Keratinocyte (primary cell): ENCODE data around the gene RGL3. TPM values are rescaled to one million over a fixed set of nuclear protein-coding genes. Genes with fewer than 3 reads are reported as not detected.

Source experiments
- DNase-seq: peaks from one replicate; pipeline ENCODE4 v3.0.0-alpha.2; 2011; ENCODE audit warnings: low read depth, missing footprints, low spot score
- FAIRE-seq: peaks from 2 replicates; lab custom pipeline; 2011; peaks lifted over from hg19 to GRCh38; lab: Jason Lieb, UNC
- H2AFZ ChIP-seq: 2 replicates; pipeline ENCODE4 v1.6.0; 2012; ENCODE audit warnings: low read length, control low read depth, inconsistent platforms; ENCODE audit not compliant: control insufficient read depth
- H3K27ac ChIP-seq: 2 replicates; pipeline ENCODE4 v1.5.1; 2011; ENCODE audit warnings: low read length; ENCODE audit not compliant: control insufficient read depth, insufficient read depth
- H3K27me3 ChIP-seq: 3 replicates; pipeline ENCODE4 v1.6.0; 2011; ENCODE audit warnings: low read length; ENCODE audit not compliant: control insufficient read depth, insufficient read depth; ENCODE audit errors: extremely low read depth
- H3K36me3 ChIP-seq, 2 experiments: 2 replicates in 1 of 2; 3 replicates in 1 of 2; pipeline ENCODE4 v1.5.1; 2011; ENCODE audit warnings: low read length in 2 of 2, mild to moderate bottlenecking in 1 of 2; ENCODE audit not compliant: control insufficient read depth in 2 of 2, insufficient read depth in 2 of 2; ENCODE audit errors: extremely low read depth in 1 of 2
- H3K4me1 ChIP-seq: 3 replicates; pipeline ENCODE4 v1.5.1; 2011; ENCODE audit warnings: low read length; ENCODE audit not compliant: control insufficient read depth, insufficient read depth; ENCODE audit errors: extremely low read depth
- H3K4me2 ChIP-seq: 3 replicates; pipeline ENCODE4 v1.6.0; 2011; ENCODE audit warnings: low read depth, low read length; ENCODE audit not compliant: control insufficient read depth, insufficient read depth; ENCODE audit errors: extremely low read depth
- H3K4me3 ChIP-seq, 3 experiments: fragments of 200-600 bp in 1 of 3; sonication (generic) in 1 of 3; 2 replicates in 2 of 3; 3 replicates in 1 of 3; pipeline ENCODE4 v1.5.1; 2011 to 2016; ENCODE audit warnings: low read length in 3 of 3, mild to moderate bottlenecking in 3 of 3, control low read depth in 2 of 3, inconsistent platforms in 1 of 3, low read depth in 1 of 3, mixed read lengths in 1 of 3, mixed run types in 1 of 3, moderate library complexity in 1 of 3; ENCODE audit not compliant: control insufficient read depth in 2 of 3, insufficient read depth in 2 of 3; ENCODE audit errors: extremely low read depth in 1 of 3
- H3K79me2 ChIP-seq: 2 replicates; pipeline ENCODE4 v1.6.0; 2012; ENCODE audit warnings: low read length; ENCODE audit not compliant: control insufficient read depth, insufficient read depth
- H3K9ac ChIP-seq: 3 replicates; pipeline ENCODE4 v1.6.0; 2011; ENCODE audit warnings: low read length; ENCODE audit not compliant: control insufficient read depth, insufficient read depth; ENCODE audit errors: extremely low read depth
- H3K9me1 ChIP-seq: 3 replicates; pipeline ENCODE4 v1.6.0; 2011; ENCODE audit warnings: low read length; ENCODE audit not compliant: control insufficient read depth, insufficient read depth; ENCODE audit errors: extremely low read depth
- H3K9me3 ChIP-seq: 2 replicates; pipeline ENCODE4 v1.5.1; 2012; ENCODE audit warnings: low read depth, low read length; ENCODE audit not compliant: control insufficient read depth
- H4K20me1 ChIP-seq: 3 replicates; pipeline ENCODE4 v1.6.0; 2011; ENCODE audit warnings: low read length; ENCODE audit not compliant: control insufficient read depth, insufficient read depth; ENCODE audit errors: extremely low read depth
- CTCF ChIP-seq, 3 experiments: IDR thresholded peaks in 1 of 3; conservative IDR thresholded peaks in 1 of 3; optimal IDR thresholded peaks in 1 of 3; 2 replicates in 2 of 3; 3 replicates in 1 of 3; pipeline versions ENCODE3 to v1.5.1; 2011; ENCODE audit warnings: low read length in 3 of 3, mild to moderate bottlenecking in 3 of 3, moderate library complexity in 2 of 3, control low read depth in 1 of 3, inconsistent platforms in 1 of 3; ENCODE audit not compliant: insufficient read depth in 2 of 3; ENCODE audit errors: extremely low read depth in 1 of 3
- EZH2 ChIP-seq: IDR thresholded peaks from one replicate; pipeline ENCODE4 v1.6.1; 2012; ENCODE audit warnings: inconsistent platforms, mild to moderate bottlenecking, low read length, moderate library complexity
- dilution Hi-C: fragments of 300-500 bp; cut with MboI; formaldehyde crosslinking; loops from one replicate; pipeline ENCODE4 v1.7.0; 2020; ENCODE audit warnings: low sequenced_read_pairs; ENCODE audit not compliant: extremely low pct_ligation_motif_present
- polyA plus RNA-seq, 5 experiments: library from polyadenylated mRNA; depleted of rRNA in 3 of 5; stranded (reverse) in 3 of 5; stranded (forward) in 1 of 5; unstranded in 1 of 5; fragments of >200 nt; gene quantifications; 1 replicate in 1 of 5; 2 replicates in 3 of 5; 3 replicates in 1 of 5; pipeline versions ENCODE4 v1.2.1 to v1.2.3, GENCODE V29; 2011 to 2012; ENCODE audit warnings: missing spikeins in 2 of 5, low read depth in 1 of 5, low replicate concordance in 1 of 5

RGL3 gene
- polyA plus RNA-seq, 1 donor (not counting 4 experiments of a cell fraction or from before 2014, with no cell fraction given), result not detected

- no peaks in the 10 kb centered on the region for H3K9me1 ChIP-seq
- DNase-seq (no peak), FAIRE-seq (no peak)
- peaks cover 7% of the 10 kb centered on the region for H3K4me1 ChIP-seq
- no peak overlapping the region for H2AFZ ChIP-seq
- no peak overlapping the region for H3K27ac ChIP-seq
- TF ChIP-seq CTCF (optimal IDR thresholded peaks at IDR 0.05 in 1 of 3, IDR thresholded peaks at IDR 0.05 in 1 of 3, conservative IDR thresholded peaks at IDR 0.05 in 1 of 3; ENCODE audit: extremely low read depth in 1 of 3, insufficient read depth in 2 of 3, low read length in 3 of 3), result no peak
- TF ChIP-seq EZH2, result no peak
- no peaks in the 10 kb centered on the region for H3K36me3 ChIP-seq
- no peak overlapping the region for H3K4me2 ChIP-seq
- no peak overlapping the region for H3K9ac ChIP-seq
- dilution Hi-C loops, result no loop called here
- no peaks in the 10 kb centered on the region for H3K79me2 ChIP-seq
- peaks cover 41% of the 10 kb centered on the region for H3K27me3 ChIP-seq
- no peaks in the 10 kb centered on the region for H3K9me3 ChIP-seq
- H4K20me1 ChIP-seq, result no peaks in the 10 kb centered on the region
- no peak overlapping the region for H3K4me3 ChIP-seq
These were observed 2.6 kb downstream of the RGL3 start for GRCh38 chr19:11416346-11417052.

GRCh38 chr19:11414544-11414943, 4.6 kb downstream of the RGL3 start:
- FAIRE-seq (no peak), DNase-seq (no peak)
- Histone ChIP-seq H3K4me2 (no peak overlapping the region), H4K20me1 (no peaks in the 10 kb centered on the region), H3K36me3 (no peaks in the 10 kb centered on the region), H3K79me2 (no peaks in the 10 kb centered on the region), H3K9me1 (no peaks in the 10 kb centered on the region), H3K9ac (no peak overlapping the region), H3K4me1 (no peaks in the 10 kb centered on the region), H3K4me3 (no peak overlapping the region), H3K9me3 (no peaks in the 10 kb centered on the region), H3K27ac (no peak overlapping the region), H3K27me3 (peaks cover 21% of the 10 kb centered on the region), H2AFZ (no peak overlapping the region)
- TF ChIP-seq EZH2 (no peak), CTCF (optimal IDR thresholded peaks at IDR 0.05 in 1 of 3, IDR thresholded peaks at IDR 0.05 in 1 of 3, conservative IDR thresholded peaks at IDR 0.05 in 1 of 3; ENCODE audit: extremely low read depth in 1 of 3, insufficient read depth in 2 of 3, low read length in 3 of 3) (no peak)
- dilution Hi-C loops, result no loop called here
